ENCODE data around the gene LMLN.
"Not testable (repeated sequence)": the region's sequence is repeated elsewhere in the genome, so short reads cannot be mapped to it uniquely, and the experiment has no call there.

Gene LMLN

GRCh38 chr3:198079771-198080520 lies 119.9 kb downstream of the LMLN start:
- DNase-seq (ENCODE audit: low read depth in 2 of 2): peak in 1 of 2 donors; percentile 20

GRCh38 chr3:198080521-198081384 lies 120.7 kb downstream of the LMLN start:
- DNase-seq (ENCODE audit: low read depth in 2 of 2): peak; percentile 37 to 51

GRCh38 chr3:198081421-198081844 lies 121.4 kb downstream of the LMLN start:
- DNase-seq (ENCODE audit: low read depth in 2 of 2): no peak

- DNase-seq (ENCODE audit: low read depth in 2 of 2): not testable (repeated sequence)
Measured at GRCh38 chr3:198082226-198082625, 122.2 kb downstream of the LMLN start.

GRCh38 chr3:198088421-198088955 lies 128.5 kb downstream of the LMLN start:
- DNase-seq (ENCODE audit: low read depth in 2 of 2): no peak

- no peak for DNase-seq (ENCODE audit: low read depth in 2 of 2)
Measured at GRCh38 chr3:198090795-198091332, 130.8 kb downstream of the LMLN start.

GRCh38 chr3:198092276-198092675 lies 132.3 kb downstream of the LMLN start:
- no peak for DNase-seq (ENCODE audit: low read depth in 2 of 2)

- DNase-seq (ENCODE audit: low read depth in 2 of 2): no peak
Measured at GRCh38 chr3:198093112-198093679, 133.2 kb downstream of the LMLN start.

Data from stimulated activated CD4-positive, alpha-beta T cell treated with anti-CD3 and anti-CD28 coated beads, Interleukin-1b, Interleukin-23, amount 100 ng/mL, for 1 hour (primary cell).